ENCODE data around the gene UBA6. TPM values are rescaled to one million over a fixed set of nuclear protein-coding genes. Genes with fewer than 3 reads are reported as not detected.

The UBA6 gene
- total RNA-seq, 1 donor from 2014 or later: 145 TPM

DNA sequence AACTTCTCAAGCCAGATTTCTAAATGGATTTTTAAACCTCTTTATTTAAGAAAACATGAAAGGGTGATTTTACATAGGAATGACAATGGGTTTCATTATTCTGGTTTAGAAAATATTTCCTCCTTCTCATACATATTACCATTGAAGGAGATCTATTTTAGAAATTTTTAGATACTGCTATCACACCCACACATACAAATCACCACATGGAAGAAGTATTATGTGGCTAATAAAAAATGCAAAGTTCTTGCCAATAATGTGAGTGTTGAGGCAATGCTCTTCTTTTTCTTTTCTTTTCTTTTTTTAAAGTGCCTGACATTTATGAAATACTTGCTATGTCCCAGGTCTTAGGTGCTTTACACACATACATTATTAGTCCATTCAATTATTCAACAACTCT, 135.7 kb downstream of the UBA6 start:
- H3K27me3 ChIP-seq (ENCODE audit: control insufficient read depth, insufficient read depth, low read length): no peaks in the 10 kb centered on the region
- no peaks in the 10 kb centered on the region for H3K36me3 ChIP-seq (ENCODE audit: control insufficient read depth, insufficient read depth, low read length)
- FAIRE-seq: no peak
- TF ChIP-seq, protein P1, sequence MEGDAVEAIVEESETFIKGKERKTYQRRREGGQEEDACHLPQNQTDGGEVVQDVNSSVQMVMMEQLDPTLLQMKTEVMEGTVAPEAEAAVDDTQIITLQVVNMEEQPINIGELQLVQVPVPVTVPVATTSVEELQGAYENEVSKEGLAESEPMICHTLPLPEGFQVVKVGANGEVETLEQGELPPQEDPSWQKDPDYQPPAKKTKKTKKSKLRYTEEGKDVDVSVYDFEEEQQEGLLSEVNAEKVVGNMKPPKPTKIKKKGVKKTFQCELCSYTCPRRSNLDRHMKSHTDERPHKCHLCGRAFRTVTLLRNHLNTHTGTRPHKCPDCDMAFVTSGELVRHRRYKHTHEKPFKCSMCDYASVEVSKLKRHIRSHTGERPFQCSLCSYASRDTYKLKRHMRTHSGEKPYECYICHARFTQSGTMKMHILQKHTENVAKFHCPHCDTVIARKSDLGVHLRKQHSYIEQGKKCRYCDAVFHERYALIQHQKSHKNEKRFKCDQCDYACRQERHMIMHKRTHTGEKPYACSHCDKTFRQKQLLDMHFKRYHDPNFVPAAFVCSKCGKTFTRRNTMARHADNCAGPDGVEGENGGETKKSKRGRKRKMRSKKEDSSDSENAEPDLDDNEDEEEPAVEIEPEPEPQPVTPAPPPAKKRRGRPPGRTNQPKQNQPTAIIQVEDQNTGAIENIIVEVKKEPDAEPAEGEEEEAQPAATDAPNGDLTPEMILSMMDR (IDR thresholded peaks at IDR 0.05; ENCODE audit: insufficient read depth, low read length, severe bottlenecking): no peak
- H3K4me3 ChIP-seq (ENCODE audit: low read depth, low read length): no peak overlapping the region
- no peak for DNase-seq (ENCODE audit: low read depth)

Other genes with a start within 250 kb of the UBA6 start
- gene CENPC, start 155.7 kb downstream of the UBA6 start, total RNA-seq: 7.4 and 9.5 TPM in 2 replicates
- under 0.01 TPM in 1 of 2 replicates, not detected in the other for gene STAP1, start 142.4 kb downstream of the UBA6 start, total RNA-seq
- gene GNRHR, start 53.2 kb upstream of the UBA6 start, total RNA-seq: under 0.01 and 0.13 TPM in 2 replicates
- gene TMPRSS11D, start 182.8 kb upstream of the UBA6 start, total RNA-seq: 8.7 and 15.1 TPM in 2 replicates

Measured in bronchial epithelial cell (primary cell).